Heart left ventricle (tissue), 13 donors: Measurements from ENCODE around the gene ARHGAP30.
A peak's percentile ranks its signal among the peaks of the same experiment; 100 is the strongest.

Source experiments
- CTCF ChIP-seq, 12 donors: fragments of 200-600 bp; sonication (generic) in 4 of 12; IDR thresholded peaks; one replicate each; pipeline versions ENCODE4 v1.5.0 to v1.8.0; 2018 to 2022; ENCODE audit warnings: antibody characterized with exemption in 12 of 12, mild to moderate bottlenecking in 5 of 12
- POLR2A ChIP-seq, 2 donors: fragments of 450-650 bp; IDR thresholded peaks; one replicate each; pipeline ENCODE4 v1.6.1; 2017; ENCODE audit warnings: antibody characterized with exemption in 2 of 2, mild to moderate bottlenecking in 2 of 2, moderate library complexity in 2 of 2
- donor health status: ischemic (EF 13 %, LVEDD 7.1; RV severe dilation, severe dysfunction).
- donor health status: DM: no; HTN: yes; CAD: no.
- donor health status: DM: no; HTN: no; CAD: no.
- donor health status: ischemic (EF 25% LVEDD 6.9; RV normal size, moderate dysfunction).
- donor health status: ischemic (EF 25% LVEDD 5.7; RV mildly dilated, moderate dysfunction).
- donor health status: ischemic (EF 35%, LVEDD 5.7; RV mildly dilated, moderate dysfunction).
- donor health status: nonischemic (EF 11% LVEDD 7.7; RV severe dilation, severe dysfunction).
- donor health status: DM: yes; HTN: yes; CAD: no.
- donor health status: PGD.
- donor health status: ischemic (EF 29% LVEDD 5.4; RV normal size, mild dysfunction).
- donor health status: nonischemic (EF 23%, LVEDD 6.1; RV moderate dilation, normal function).

- TF ChIP-seq CTCF (IDR thresholded peaks at IDR 0.05) (peak in 1 of 12 donors; percentile 15), POLR2A (IDR thresholded peaks at IDR 0.05) (no peak)
These were observed 28.7 kb upstream of the ARHGAP30 start, which contains the start of gene KLHDC9 for GRCh38 chr1:161098210-161099068.
